Natural killer cell (primary cell): ENCODE measurements around the gene TSEN54. TPM values are rescaled to one million over a fixed set of nuclear protein-coding genes. Genes with fewer than 3 reads are reported as not detected.

ENCODE experiments used
- ATAC-seq, 3 donors: fragments of 150-1000 bp in 2 of 3; fragments of 200-7000 bp in 1 of 3; cut with Tn5 transposase; 1 replicate in 1 of 3; 2 replicates in 2 of 3; pipeline ENCODE4 v1.10.0; 2021; ENCODE audit warnings: mild to moderate bottlenecking in 2 of 3, moderate library complexity in 2 of 3
- DNase-seq, 2 donors: peaks; one replicate each; pipeline versions ENCODE4 v3.0.0 to v3.0.0-alpha.2; 2013 to 2021; ENCODE audit warnings: mixed read lengths in 1 of 2
- H3K27ac ChIP-seq: one replicate; pipeline ENCODE4 v1.5.1; 2013; ENCODE audit warnings: mild to moderate bottlenecking, low read length
- H3K27me3 ChIP-seq: one replicate; pipeline ENCODE4 v1.6.1; 2013; ENCODE audit warnings: low read length; ENCODE audit not compliant: control insufficient read depth, insufficient read depth
- H3K36me3 ChIP-seq: one replicate; pipeline ENCODE4 v1.6.1; 2013; ENCODE audit warnings: low read length; ENCODE audit not compliant: control insufficient read depth, insufficient read depth
- H3K4me1 ChIP-seq: one replicate; pipeline ENCODE4 v1.6.1; 2013; ENCODE audit warnings: low read length; ENCODE audit not compliant: control insufficient read depth, insufficient read depth
- H3K4me3 ChIP-seq: one replicate; pipeline ENCODE4 v1.5.1; 2013; ENCODE audit warnings: low read length
- H3K9me3 ChIP-seq: one replicate; pipeline ENCODE4 v1.6.1; 2013; ENCODE audit warnings: low read length; ENCODE audit not compliant: control insufficient read depth, insufficient read depth
- H3K27ac Mint-ChIP-seq, 2 donors: one replicate each; pipeline ENCODE4 v1.8.0; 2022; ENCODE audit warnings: mild to moderate bottlenecking in 2 of 2, mixed read lengths in 2 of 2, moderate library complexity in 1 of 2
- H3K27me3 Mint-ChIP-seq, 2 donors: one replicate each; pipeline ENCODE4 v1.8.0; 2022; ENCODE audit warnings: low read depth in 2 of 2, mixed read lengths in 2 of 2
- H3K36me3 Mint-ChIP-seq: one replicate; pipeline ENCODE4 v1.8.0; 2022; ENCODE audit warnings: mixed read lengths
- H3K4me1 Mint-ChIP-seq, 2 donors: one replicate each; pipeline ENCODE4 v1.8.0; 2022; ENCODE audit warnings: mixed read lengths in 2 of 2
- H3K4me3 Mint-ChIP-seq: one replicate; pipeline ENCODE4 v1.8.0; 2022; ENCODE audit warnings: mild to moderate bottlenecking, moderate library complexity, mixed read lengths
- H3K9me3 Mint-ChIP-seq, 2 donors: one replicate each; pipeline ENCODE4 v1.8.0; 2022; ENCODE audit warnings: mixed read lengths in 2 of 2
- CTCF ChIP-seq: fragments of 200-600 bp; IDR thresholded peaks from one replicate; pipeline ENCODE4 v1.8.0; 2022; ENCODE audit warnings: antibody characterized with exemption
- WGBS: methylation state at CpG from one replicate; pipeline ENCODE4 v1.1.7; 2013; ENCODE audit warnings: missing lambda C conversion rate; ENCODE audit not compliant: insufficient coverage; 5-methylcytosine and 5-hydroxymethylcytosine counted together
- intact Hi-C: fragments of 100-400 bp; cut with micrococcal nuclease; formaldehyde crosslinking; loops from one replicate; pipeline ENCODE4 v1.14.2; 2022
- total RNA-seq, 4 donors: library from RNA; stranded (reverse); fragments of 120-200 nt in 1 of 4; gene quantifications; one replicate each; pipeline versions ENCODE4 v1.2.3 to v1.2.4, GENCODE V29; 2013 to 2022

Gene TSEN54
- total RNA-seq, 3 donors from 2014 or later (not counting 1 experiment from before 2014, with no cell fraction given), result 180 to 224 (median 186) TPM

DNA sequence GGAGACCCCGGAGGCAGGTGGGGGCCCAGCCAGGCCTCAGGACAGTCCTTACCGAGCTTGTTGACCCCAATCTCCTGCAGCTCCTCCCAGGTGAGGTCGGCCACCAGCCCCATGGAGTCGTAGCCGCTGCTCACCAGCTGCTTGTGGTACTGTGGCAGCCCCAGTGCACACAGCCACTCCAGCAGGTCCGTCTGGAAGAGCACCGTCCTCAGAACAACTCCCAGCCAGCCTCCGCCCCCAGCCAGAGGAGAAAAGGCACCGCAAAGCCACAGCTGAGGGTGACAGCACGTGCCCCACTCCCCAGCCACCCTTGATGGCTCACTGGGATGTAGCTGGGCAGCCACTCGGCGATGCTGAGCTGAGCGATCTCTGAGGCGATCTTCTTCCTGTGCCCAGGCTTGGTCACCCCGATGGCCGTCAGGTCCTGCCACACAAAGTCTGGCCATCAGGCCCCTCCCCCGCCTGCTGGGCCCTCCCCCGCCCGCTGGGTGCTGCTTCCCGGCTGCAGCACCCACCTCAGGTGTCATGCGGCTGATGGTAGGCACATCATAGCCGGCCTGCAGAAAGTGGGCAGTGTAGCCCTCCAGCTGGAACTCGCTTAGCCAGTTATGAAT is 12.9 kb upstream of the TSEN54 start:
- H3K4me1 Mint-ChIP-seq, result peaks cover 0 to 9% of the 10 kb centered on the region in 2 donors
- no peak overlapping the region for H3K4me3 ChIP-seq

DNA sequence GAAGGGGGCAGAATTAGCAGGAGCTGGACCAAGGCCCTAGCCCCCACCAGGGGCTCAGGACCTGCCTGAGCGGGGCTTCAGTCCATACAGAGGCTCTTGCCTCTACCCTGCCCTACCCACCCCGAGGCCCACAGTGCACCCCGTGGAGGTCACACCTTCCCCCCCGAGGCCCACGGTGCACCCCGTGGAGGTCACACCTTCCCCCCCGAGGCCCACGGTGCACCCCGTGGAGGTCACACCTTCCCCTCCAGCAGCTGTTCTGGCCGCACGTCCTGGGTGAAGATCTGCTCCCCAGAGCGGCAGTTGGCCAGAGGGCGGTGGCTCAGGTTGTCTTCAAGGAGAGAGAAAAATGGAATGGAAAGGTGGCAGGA is 12.4 kb upstream of the TSEN54 start:
- Histone ChIP-seq H3K4me3 (no peak overlapping the region), H3K9me3 (no peaks in the 10 kb centered on the region), H3K27ac (no peak overlapping the region), H3K36me3 (peaks cover 6% of the 10 kb centered on the region), H3K4me1 (peaks cover 21% of the 10 kb centered on the region), H3K27me3 (no peaks in the 10 kb centered on the region)
- TF ChIP-seq CTCF, result no peak
- Mint-ChIP-seq H3K4me1 (peaks cover 0 to 9% of the 10 kb centered on the region in 2 donors), H3K9me3 (no peaks in the 10 kb centered on the region), H3K27ac (no peak overlapping the region), H3K27me3 (no peaks in the 10 kb centered on the region), H3K36me3 (no peaks in the 10 kb centered on the region), H3K4me3 (peak overlapping the region; percentile 28)
- no peak for DNase-seq
- peak; percentile 64 to 89 (median 86) for ATAC-seq
- intact Hi-C loops, result no loop called here
- 34% methylated on average over 13 of the region's 13 CpGs for WGBS

More for the DNA sequence above, 12.9 kb upstream of the TSEN54 start:
- H3K4me3 Mint-ChIP-seq, result no peak overlapping the region
- H3K36me3 ChIP-seq, result peaks cover 9% of the 10 kb centered on the region
- H3K27me3 ChIP-seq, result no peaks in the 10 kb centered on the region
- DNase-seq (no peak), ATAC-seq (no peak)
- no peak overlapping the region for H3K27ac Mint-ChIP-seq
- intact Hi-C loops, result no loop called here
- no peaks in the 10 kb centered on the region for H3K27me3 Mint-ChIP-seq
- no peak overlapping the region for H3K27ac ChIP-seq
- no peaks in the 10 kb centered on the region for H3K36me3 Mint-ChIP-seq
- no peaks in the 10 kb centered on the region for H3K9me3 Mint-ChIP-seq
- no peak for TF ChIP-seq CTCF
- H3K4me1 ChIP-seq, result peaks cover 21% of the 10 kb centered on the region
- no peaks in the 10 kb centered on the region for H3K9me3 ChIP-seq
- 85% methylated on average over 23 of the region's 23 CpGs for WGBS

DNA sequence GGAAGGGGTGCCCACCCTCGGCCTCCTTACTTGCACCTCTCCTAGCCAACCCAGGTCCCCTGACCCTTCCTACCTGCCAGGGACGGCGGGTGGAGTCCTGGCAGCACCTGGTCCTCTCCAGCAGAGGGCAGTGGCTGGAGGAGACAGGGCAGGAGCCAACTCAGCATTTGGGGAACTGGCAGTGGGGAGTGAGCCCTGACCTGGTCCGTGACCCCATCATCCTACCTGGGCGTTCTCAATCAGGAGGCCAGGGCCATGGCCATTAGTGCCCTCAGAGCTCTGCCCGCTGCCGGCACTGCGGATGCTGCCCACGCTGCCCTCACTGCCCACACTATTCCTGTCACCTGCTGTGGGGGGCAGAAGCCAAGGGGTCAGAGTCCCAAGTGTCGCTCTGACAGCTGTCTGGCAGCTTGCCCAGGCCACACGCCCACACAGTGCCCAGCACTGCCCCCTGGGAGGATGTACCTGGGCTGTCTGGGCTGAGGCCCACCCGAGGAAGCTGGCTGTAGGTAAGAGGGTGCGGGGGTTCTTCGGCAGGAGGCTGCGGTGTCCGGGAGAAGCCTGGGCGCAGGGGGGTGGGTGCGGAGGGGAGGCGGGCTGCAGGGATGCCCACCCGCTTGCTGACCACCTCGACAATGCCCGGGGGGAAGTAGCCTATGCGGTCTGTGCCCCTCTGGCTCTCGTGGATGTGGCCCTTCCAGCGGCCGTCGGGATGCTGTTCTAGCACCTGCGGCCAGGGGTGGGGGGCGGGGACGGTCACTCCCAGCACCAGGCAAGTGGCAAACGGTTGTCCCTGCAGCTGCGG is 11.8 kb upstream of the TSEN54 start:
- no peaks in the 10 kb centered on the region for H3K27me3 Mint-ChIP-seq
- Histone ChIP-seq H3K27ac (no peak overlapping the region), H3K27me3 (no peaks in the 10 kb centered on the region), H3K4me3 (no peak overlapping the region), H3K4me1 (peaks cover 21% of the 10 kb centered on the region), H3K36me3 (peaks cover under 1% of the 10 kb centered on the region), H3K9me3 (no peaks in the 10 kb centered on the region)
- DNase-seq (peak; percentile 45 to 71), ATAC-seq (peak; percentile 61 to 78 (median 76))
- H3K4me3 Mint-ChIP-seq, result peak overlapping the region; percentile 28
- no peak overlapping the region for H3K27ac Mint-ChIP-seq
- intact Hi-C loops, result no loop called here
- H3K9me3 Mint-ChIP-seq, result no peaks in the 10 kb centered on the region
- peak; percentile 56 for TF ChIP-seq CTCF
- 75% methylated on average over 32 of the region's 32 CpGs for WGBS
- no peaks in the 10 kb centered on the region for H3K36me3 Mint-ChIP-seq
- peaks cover 0 to 9% of the 10 kb centered on the region in 2 donors for H3K4me1 Mint-ChIP-seq
